GM18867 (cell line): ENCODE results near the gene RAB33B.
A peak's percentile ranks its signal among the peaks of the same experiment; 100 is the strongest.
"Not testable (repeated sequence)": the region's sequence is repeated elsewhere in the genome, so short reads cannot be mapped to it uniquely, and the experiment has no call there.

Source experiments
- ATAC-seq: cut with Tn5 transposase; IDR thresholded peaks from one replicate; pipeline ENCODE4 v1.9.1; 2021; ENCODE audit warnings: mild to moderate bottlenecking, moderate library complexity; ENCODE audit not compliant: unreplicated experiment

RAB33B gene

DNA sequence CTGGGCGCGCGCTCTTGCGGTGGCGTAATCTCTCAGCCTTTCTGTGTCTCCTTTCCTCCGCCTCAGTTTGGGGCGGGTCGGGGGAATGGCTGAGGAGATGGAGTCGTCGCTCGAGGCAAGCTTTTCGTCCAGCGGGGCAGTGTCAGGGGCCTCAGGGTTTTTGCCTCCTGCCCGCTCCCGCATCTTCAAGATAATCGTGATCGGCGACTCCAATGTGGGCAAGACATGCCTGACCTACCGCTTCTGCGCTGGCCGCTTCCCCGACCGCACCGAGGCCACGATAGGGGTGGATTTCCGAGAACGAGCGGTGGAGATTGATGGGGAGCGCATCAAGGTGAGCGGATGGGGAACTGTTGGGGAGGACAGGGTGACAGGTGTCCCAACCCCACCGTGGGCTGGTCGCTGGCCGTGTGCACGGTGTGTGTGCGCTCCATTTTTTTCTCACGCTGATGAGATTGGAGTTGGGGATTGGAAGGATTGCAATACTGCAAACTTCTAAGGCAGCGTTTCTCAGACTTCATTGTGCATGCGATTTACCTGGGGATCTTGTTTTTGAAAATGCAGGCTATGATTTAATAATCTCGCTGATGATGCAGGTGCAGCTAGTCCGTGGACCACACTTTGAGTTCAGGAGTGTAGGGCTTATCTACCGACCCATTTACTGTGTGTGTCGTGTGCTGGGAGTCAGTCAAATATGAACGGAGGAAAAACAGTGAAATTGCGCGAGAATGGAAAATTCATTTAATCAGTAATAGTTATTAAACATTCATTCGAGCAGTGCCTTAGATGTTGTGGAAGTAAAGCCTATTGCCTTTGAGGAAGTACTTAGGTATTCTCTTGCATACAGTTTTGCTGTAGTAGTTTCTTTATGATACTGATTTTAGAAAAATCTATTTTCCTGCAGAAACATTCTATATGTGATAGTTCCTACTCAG lies at the start of gene RAB33B:
Gene RAB33B, plus strand, starts transcription at position 11 of the 935 bp plus-strand sequence. Its CDS starts 75 bp downstream, at position 86.
- ATAC-seq, result peak; percentile 7

DNA sequence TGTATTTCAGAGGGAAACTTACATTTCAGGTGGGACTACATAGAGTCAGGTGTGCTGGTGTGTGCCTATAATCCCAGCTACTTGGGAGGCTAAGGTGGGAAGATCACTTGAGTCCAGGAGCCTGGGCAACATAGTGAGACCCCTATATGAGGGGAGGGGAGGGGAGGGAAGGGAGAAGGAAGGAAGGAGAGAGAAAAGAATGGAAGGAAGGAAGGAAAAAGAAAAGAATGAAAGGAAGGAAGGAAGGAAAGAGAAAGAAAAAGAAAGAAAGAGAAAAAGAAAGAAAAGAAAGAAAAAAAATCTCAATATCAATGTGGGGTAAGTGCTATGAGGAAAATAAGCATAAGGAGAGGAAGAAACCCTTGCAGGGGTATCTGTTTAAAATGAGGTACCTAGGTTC lies 43.6 kb upstream of the RAB33B start:
- no peak for ATAC-seq

GRCh38 chr4:139414671-139415210 lies 39.2 kb upstream of the RAB33B start:
- ATAC-seq, result not testable (repeated sequence)

DNA sequence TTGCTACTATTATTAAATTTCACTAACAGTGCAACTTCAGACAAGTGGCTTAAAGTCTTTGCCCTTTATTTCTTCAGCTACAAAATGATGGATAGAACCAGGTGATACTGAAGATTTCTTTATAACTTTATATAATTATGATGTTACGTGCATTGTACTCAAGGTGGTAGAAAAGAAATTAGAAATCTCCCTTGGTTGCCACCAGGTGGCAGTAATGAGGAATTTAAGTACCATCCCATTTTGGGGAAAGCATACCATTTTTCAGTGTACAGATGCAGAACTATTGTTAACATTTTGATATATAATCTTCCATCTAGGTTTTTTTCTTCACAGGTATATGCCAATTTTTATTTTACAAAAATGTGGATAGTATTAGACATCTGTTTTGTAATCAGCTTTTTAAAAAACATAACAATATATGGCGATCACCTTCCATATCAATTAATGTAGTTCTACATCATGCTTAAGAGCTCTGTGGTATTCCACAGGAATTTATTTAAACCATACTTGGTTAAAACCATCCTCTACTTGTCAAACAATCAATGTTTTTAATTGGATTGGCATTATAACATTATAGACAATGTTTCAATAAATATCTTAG lies 37.7 kb upstream of the RAB33B start:
- no peak for ATAC-seq

DNA sequence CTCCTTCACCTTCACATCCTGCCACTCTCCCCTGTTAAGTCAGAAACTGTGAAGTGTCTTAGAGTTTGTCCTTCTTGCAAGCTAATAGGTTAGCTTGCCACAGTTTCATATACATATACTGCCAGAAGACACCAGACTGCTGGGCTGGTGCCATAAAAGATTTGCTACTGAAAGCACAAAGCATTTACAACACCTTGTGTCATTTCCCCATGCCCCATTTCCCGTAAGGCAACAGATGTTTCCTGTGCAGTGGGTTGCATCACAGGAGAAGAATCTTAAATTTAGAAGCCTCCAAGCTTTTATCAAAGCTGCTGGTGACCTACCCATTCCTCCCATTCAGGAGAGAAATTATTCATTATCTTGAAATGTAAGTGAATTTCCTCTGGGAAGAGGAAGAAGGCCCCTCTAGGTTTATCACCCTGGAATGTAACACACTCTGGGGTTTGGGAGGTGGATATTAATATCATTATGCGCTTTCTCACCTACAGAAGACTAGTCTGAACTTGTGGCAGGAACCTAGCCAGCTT lies 34.5 kb upstream of the RAB33B start:
- ATAC-seq, result peak; percentile 79

GRCh38 chr4:139420652-139421051 lies 33.3 kb upstream of the RAB33B start:
- ATAC-seq, result no peak

- ATAC-seq, result no peak
These were observed 17.8 kb upstream of the RAB33B start for GRCh38 chr4:139436122-139436521.

- ATAC-seq, result no peak
These were observed 15.8 kb upstream of the RAB33B start for GRCh38 chr4:139438141-139438540.

DNA sequence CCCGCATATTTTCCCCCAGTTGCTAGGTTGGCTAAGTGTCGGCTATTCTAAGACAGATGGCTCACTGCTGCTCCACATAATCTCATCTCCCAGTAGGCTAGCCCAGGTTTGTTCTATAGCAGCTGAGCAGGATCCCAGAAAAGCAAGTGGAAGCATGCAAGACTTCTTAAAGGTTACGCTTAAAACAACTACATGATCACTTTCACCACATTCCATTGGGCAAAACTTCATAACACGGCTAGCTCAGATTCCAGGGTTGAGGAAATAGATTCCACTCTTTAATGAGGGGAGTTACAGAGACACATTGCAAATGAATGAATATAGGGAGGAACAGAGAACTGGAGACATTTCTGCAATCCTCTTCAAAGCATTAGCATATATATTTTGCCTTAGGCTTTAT lies 12.9 kb upstream of the RAB33B start:
- no peak for ATAC-seq

- ATAC-seq, result no peak
These were observed 10.3 kb upstream of the RAB33B start for GRCh38 chr4:139443661-139444060.

DNA sequence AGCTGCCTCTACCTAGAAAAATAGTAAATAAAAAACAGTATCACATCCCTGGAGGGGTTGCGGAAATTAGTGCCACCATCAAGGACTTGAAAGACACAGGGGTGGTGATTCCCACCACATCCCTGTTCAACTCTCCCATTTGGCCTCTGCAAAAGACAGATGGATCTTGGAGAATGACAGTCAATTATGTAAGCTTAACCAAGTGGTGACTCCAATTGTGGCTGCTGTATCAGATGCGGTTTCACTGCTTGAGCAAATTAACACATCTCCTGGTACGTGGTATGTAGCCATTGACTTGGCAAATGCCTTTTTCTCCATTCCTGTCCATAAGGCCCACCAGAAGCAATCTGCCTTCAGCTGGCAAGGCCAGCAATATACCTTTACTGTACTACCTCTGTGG lies 9.0 kb upstream of the RAB33B start:
- not testable (repeated sequence) for ATAC-seq

GRCh38 chr4:139447078-139447477 lies 6.8 kb upstream of the RAB33B start:
- not testable (repeated sequence) for ATAC-seq

- ATAC-seq, result no peak
These were observed 3.3 kb upstream of the RAB33B start for GRCh38 chr4:139450586-139450985.

DNA sequence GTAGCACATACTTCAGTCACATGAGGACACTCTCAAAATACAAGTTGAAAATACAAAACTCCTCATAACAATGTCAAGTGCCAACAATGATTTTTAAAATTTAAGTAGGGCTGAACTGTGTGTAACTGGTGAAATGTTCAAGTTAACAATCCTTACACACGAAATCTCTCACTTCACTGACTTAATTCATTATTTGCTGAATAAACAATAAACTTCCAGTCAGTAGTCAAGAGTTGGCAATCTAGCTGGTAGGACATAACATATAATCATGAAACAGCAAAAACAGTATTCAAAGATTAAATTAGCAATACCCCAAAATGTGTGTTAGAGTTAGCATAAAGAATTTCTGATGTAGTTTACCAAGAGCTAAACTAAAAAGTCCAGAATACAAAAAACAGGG lies 1.9 kb upstream of the RAB33B start:
- no peak for ATAC-seq

- peak; percentile 51 for ATAC-seq
These were observed 915 bp upstream of the RAB33B start for GRCh38 chr4:139453041-139453370.

DNA sequence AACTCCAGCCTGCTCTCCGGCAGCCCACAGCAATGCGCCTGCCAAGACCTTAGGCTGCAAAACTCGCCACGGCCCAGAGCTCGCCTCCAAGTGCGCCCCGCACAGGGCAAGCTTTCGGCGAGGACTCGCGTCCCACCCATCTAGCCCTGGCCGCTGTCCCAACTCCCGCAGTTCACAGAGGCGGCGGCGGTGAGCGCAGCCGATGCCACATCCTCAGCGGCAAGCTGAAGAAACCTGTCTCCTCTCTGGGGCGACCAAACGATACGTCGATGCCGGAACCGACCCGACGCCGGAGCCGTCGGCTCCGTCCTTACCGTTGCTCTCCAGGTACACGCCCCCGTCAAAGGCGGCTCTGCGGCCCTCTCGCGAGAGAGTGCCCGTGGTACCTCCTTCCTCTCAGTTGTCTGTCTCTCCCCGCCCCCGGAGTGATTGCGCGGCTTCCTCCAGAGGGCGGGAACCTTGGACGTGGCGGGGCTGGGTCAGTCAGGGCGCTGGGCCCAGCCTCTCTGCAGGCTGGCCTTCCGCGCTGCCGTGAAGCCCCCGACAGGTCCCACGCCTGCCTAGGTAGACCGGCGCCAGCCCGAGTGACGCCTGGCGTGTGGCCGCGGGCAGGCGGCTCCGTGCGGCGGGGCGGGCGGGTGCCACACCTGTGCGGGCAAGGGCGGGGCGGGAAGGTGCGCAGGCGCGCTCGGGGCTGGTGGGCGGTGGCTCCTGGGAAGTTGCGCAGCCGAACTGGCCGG lies 380 bp upstream of the RAB33B start:
- ATAC-seq, result peak; percentile 87

DNA sequence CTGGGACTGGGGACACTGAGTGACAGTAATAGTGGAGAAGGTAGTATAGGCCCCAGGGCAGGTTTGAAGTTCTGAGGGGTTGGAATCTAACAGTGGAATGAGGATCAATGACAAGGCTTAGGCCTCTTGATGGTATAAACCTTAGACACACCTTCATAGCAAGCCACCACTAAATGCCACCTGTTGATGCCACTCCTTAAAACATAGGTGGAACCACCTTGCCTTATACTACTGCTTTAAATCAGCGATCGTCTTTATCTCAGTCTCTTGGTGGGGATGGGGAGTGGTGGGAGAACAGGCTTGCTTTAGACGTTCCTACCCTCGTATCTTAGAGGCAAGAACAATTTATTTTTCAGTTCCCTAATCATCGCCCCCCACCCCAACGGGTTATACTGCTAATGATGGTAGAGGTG lies 1.2 kb downstream of the RAB33B start:
- ATAC-seq, result no peak

- no peak for ATAC-seq
These were observed 3.4 kb downstream of the RAB33B start for GRCh38 chr4:139457318-139457717.

DNA sequence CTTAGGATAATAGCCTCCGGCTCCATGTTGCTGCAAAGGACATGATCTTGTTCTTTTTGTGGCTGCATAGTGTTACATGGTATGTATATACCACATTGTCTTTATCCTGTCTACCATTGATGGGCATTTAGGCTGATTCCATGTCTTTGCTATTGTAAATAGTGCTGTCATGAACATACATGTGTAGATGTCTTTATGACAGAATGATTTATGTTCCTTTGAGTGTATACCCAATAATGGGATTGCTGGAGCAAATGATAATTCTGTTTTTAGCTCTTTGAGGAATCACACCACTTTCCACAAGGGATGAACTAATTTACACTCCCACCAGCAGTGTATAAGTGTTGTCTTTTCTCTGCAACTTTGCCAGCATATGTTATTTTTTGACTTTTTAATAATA lies 4.6 kb downstream of the RAB33B start:
- no peak for ATAC-seq

DNA sequence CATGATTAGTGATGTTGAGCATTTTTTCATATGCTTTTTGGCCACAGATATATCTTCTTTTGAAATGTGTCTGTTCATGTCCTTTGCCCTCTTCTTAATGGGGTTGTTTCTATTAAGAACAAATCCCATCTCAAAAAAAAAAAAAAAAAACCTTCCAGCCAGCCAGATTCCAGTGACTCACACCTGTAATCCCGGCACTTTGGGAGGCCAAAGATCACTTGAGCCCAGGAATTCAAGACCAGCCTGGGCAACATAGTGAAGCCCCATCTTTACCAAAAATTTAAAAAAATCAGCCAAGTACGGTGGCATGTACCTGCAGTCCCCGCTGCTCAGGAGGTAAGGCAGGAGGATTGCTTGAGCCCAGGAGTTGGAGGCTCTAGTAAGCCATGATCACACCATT lies 5.1 kb downstream of the RAB33B start:
- no peak for ATAC-seq

GRCh38 chr4:139460565-139460964 lies 6.6 kb downstream of the RAB33B start:
- no peak for ATAC-seq
